ENCODE measurements around the gene MRPS18B.

MRPS18B gene

DNA sequence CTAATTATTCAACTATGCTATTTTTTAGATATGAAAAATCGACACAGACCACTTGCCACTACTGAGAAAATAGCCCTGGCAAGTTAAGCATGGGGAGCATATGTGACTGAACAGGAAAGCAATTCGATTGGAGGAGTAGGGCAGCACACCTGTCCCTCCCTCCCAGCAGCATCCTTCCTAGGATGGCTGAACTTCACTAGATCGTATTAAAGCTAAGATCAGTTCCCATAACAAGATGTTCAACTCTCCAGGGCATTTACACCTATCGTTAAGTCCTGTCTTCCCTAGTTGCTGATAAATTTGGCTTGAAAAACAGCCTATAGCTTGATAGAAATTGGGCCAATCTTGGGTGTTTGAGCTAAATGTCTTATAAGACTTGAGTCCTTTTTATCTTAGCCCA, 7.6 kb upstream of the MRPS18B start:
- no peak for DNase-seq

DNA sequence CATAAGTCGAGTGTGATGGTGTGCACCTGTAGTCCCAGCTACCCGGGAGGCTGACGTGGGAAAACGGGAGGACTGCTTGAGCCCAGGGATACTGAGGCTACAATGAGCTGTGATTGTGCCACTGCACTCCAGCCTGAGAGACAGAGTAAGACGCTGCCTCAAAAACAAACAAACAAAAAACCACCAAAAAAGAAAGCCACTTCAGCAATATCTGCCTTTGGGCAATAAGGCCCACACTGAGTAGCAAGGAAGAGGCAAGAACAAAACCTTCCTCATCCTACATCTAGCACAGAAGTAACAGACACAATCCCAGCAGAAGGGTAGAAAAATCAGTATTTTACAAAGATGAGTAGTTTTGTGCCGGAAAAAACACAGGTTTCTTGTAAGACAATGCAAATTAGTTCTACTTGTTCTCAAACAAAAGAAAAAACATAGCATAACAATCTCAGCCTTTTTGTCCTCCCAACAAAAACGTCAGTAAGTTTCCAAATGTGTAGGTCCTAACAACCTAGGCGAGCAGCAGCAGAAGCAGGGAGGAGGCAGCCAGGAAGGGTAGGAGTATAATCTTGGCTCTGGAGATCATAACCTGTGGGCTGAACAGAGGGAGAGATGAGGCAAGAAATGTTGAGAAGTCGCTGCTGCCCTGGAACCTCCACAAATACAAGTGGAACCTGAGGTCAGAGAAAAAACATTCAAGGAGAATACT, 6.3 kb upstream of the MRPS18B start:
- DNase-seq = no peak

DNA sequence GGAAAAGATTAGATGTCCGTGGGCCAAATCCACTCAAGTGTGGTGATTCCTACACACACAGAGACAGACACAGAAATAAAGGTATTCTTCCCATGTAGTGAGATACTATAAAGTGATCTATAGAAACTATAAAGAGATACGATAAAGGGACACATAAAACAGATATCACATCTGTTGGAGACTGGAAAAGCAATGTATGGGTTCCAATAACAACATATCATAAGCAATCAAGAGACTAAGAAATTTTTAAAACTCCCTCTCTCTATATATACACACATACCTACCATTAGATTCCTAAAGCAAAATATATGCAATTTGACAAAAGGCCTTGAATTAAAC, 5.8 kb upstream of the MRPS18B start:
- DNase-seq = no peak

DNA sequence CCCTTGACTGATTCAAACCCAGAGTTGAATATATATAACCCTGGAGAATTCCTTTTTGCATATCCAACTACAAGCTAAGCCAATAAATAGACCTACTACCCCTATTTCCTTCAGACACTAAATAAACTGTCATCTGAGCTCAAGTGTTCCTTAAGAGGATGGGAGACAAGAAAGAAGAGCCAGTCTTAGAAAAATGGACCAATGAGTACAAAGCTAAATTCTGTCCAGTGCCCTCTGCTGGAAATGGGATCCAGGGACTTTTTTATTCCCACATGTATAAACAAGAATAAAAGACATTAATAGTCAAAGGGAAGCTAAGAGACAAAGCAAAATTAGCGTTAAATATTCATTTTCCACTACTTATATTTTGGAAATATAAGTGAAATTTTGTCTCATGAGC, 5.4 kb upstream of the MRPS18B start:
- no peak for DNase-seq

DNA sequence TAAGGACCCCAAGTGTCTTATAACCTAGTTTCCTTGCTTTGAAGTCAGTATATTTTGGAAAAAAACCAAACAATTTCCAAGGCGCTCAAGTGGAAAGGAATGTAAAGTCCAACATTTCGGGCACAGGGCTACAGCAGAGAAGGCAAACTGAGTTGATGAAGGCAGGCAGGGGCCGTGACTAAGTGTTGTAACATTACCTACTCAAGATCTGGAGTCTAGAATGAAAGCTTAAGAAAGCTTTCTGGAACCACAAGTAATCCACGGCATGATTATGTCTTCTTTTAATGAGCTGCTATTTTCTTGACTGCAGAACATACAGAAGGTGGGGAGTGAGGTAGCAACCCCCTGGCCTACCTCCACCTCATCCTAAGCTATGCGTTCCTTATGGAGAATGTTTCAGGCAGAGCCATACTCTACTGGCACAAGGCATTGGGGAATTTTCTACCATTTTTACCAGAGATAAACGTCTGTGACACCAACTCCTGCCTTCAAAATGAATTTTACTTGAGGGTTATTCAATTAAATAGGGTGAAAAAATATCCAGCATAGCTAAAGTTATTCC, 4.9 kb upstream of the MRPS18B start:
- DNase-seq = no peak

DNA sequence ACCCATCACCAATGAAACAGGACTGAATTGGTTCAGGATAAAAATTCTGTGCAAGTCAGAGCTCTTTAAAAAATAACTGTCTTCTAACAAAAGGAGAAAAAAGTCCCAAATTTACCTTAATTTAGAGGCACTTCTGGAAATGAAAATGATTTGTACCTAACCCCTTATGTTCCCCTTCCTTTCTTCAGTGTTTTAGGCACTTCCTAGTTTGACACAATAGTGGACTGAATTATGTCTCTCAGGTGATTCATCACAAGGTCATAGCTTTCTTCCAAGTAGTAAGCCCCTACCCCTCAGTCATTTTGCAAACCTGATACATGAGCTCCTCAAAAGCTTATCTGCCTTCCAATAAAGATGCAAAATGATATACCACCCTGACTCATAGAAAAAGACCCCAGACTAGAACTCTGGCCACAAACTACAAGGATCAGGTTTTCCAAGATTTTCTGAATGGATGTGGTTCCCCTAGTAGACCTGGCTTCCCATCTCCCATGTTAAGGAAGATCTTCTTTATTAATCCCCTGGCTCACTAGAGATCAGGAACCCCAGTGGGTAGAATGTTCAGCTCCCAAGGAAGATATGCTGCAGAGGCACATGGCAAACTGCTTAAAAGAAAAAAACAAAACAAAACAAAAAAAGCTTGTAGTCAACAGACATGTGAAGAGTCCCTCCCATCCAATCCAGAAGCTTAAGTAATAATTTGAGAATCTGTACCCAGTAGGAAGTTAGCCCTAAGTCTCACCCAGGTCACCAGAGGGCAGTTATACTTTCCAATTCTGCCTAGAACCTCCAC, 4.2 kb upstream of the MRPS18B start:
- no peak for DNase-seq

DNA sequence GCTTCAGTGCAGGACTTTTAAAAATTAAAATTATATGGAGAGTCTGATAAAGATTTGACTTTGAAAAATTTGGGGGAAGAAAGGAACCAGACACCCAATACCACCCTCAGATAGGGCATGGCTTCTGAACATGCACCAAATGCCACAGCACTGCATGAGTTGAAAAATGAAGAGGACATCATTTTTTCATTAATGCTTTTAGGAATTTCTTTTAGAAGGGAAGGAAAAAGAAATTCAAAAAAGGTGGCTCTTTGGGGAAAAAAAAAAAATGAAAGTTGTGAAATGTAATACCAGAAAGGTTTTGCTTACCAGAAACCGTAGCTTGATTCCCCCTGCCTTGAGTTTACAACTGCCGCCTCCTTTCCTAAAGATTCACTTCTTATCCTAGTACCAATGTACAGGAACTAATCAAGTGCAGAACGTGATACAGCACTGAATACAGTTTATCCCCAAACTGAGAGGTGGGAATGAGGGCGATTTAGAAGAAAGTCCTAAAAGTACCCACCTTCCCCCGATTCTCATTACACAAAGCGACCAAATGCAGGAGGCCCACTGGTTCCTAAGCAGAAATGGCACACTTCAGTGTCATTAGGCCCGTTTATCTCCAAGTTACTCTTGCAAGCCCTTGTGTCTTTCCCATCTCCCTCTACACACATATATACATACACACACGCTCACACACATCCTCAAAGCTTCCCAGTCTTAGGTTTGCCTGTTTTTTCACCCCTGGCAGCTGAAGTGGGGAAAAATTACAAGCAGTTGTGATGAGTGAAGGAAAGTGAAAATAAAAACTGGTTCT, 3.4 kb upstream of the MRPS18B start:
- no peak for DNase-seq

DNA sequence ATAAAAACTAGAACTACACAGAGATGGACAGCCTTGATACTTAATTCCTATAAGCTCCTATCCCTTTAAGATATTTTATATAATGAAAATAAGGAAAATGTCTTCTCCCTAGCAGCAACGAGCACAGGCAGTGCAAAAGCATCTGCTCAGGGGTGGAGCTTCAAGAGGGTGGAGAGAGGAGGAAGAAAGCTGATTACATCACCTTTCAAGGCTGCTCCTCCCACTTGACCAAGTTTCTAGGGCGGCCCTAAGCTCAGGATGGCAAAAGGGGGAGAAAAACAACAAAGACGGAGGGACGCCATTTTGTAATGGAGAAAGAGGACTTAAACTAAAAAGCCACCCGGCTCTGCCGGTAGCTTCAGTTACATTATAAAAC, 2.8 kb upstream of the MRPS18B start:
- DNase-seq = peak; percentile 95

DNA sequence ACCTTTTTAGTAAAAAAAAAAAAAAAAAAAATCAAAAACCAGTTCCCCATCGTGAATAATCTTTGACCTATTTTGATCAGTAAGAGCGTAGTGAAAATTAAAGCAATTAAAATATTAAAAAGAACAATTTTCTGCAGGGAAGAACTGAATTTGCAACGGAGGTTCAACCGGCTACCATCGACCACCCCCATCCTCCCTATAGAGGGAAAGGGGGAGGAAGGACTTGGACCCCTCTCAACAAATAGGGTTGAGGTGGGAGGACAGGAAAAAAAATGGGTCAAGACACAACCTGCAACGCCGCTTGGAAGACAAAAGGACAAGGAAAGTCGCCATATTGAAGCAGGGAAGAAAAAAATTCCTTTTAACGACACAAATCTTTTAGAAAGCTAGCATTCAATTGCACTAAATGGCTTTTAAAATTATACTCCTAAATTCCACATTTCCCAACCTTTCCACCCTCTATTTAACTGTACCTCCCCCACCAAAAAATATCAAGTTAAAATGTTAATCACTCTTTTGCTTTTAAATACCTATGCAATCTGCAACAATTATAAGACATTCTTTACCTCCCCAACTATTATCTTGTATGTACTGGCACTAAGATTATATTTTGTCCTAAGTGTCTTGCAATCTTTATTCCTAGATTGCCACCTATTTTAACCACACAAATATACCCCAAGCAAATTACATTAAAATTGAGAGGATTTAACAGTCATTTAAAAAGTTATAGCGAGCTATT, 2.3 kb upstream of the MRPS18B start:
- peak; percentile 87 for DNase-seq

DNA sequence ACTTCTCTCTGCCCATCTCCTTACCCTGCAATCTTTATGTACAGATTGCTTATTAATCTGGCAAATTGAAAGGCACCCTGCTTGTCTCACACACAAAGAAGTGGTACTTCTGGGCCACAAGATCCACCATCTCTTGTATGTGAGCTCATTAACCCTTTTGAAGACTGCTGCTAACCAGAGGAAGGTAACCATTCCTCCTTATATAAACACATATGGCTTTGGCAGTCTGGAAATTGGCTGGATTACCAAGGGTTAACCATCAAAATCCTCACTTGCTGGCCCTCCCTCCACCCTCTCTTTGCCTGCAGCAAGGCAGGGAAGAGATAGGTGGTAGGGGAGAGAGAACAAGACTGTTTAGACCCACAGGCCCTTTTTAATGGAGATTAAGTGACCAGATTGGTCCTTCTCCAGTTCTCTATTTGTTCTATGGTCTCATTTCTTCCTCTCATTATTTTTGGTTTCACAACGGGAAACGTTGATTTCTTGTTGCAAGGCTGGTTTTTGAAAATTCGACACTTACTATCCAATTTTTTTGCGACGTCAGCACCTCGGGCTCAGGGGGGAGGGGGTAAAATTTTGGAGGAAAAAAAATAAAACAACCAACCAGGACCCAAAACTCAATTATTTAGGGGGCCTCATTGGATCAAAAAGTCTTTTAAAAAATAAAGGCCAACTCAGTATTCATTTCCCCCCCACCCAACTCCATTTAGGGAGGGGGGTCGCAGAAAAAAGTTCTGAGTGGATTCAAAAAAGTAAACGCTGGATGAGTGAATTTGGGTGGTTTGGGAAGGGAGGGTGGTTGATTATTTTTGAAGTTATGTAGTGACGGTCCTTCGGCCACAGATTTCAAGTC, 1.5 kb upstream of the MRPS18B start:
- peak; percentile 61 for DNase-seq

DNA sequence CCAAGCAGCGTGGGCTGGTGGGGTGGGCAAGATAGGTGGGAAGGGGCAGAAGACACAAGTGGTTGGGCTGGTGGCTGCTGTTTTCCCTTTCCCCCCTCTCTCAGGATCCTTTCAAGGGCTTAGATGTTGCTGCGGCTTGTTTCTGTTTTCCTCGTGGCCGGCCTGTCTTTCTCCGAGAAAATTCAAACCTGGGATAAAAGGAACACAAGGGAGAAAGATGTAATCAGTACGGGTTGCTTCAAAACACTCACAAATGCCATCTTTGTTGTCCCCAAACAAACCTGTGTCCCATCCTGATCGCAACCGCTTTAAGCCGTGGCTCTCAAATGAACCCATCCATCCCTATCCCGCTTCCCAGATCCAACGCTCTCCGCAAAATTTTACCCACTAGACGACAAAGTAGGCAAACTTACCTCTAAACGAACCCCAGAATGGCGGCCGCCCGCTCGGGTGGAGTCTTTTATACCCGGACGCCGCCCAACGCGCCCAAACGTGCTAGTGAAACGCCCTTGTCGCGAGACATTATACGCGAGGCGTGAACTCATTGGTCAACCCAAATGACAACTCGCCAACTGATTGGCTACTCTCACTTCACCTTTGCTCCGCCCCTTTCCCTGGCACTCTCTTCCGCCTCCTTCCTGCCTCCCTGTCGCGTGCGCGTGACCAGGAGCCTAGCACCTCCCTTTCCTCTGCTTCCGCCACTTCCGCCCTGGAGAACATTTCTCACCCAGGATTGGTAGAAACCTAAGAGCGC, 652 bp upstream of the MRPS18B start, which contains the start of gene PPP1R10:
Gene PPP1R10 (minus strand): TSS at position 433 of the 754 bp plus-strand sequence. CDS start 7,299 bp downstream, outside the sequence.
- peak; percentile 100 for DNase-seq

DNA sequence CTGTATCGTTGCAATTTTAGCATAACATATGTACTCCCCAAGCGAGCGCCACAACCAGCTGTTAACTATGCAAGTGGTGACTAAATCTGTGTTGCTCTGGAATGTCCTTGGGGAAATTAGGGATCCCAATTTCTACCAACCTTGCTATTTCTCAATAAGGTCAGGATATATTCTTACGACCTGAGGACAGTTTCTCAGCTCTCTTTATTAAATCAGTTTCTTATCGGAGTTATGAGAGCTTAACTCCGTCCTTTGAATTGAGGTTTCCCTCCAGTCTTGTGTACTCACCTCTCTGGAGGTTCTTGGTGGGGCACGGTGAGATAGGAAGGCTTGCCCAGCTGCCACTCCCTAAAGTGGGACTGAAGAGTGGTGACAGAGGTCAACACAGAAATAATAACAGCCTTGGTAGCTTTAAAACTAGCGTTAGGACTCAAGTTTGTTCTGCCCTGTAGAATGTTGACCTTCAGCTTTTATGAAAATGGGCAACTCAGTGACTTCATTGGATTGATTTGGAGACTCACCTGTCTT, 694 bp downstream of the MRPS18B start:
- DNase-seq = no peak

DNA sequence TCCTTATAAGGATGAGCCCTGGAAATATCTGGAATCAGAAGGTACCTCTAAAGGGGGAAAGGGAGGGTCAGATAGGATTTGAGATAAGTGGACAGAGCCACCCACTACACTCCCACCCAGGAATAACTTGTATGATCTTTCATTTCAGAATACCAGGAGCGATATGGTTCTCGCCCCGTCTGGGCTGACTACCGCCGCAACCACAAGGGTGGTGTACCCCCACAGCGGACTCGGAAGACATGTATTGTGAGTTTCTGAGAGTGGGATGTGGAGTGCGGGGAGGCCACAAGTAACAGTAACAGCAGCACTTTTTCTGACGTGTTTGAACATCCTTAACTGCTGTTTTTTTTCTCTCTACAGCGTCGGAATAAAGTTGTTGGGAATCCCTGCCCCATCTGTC, 1.9 kb downstream of the MRPS18B start:
- DNase-seq = no peak

DNA sequence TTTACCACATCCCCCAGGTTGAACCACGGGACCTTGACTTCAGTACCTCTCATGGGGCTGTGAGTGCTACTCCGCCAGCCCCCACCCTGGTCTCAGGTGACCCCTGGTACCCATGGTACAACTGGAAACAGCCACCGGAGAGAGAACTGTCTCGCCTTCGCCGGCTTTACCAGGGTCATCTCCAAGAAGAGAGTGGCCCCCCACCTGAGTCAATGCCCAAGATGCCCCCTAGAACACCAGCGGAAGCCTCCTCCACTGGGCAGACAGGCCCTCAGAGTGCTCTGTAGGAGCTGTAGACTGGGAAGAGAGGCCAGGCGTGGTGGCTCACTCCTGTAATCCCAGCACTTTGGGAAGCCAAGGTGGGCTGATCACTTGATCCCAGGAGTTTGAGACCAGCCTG, 7.9 kb downstream of the MRPS18B start:
- no peak for DNase-seq

DNA sequence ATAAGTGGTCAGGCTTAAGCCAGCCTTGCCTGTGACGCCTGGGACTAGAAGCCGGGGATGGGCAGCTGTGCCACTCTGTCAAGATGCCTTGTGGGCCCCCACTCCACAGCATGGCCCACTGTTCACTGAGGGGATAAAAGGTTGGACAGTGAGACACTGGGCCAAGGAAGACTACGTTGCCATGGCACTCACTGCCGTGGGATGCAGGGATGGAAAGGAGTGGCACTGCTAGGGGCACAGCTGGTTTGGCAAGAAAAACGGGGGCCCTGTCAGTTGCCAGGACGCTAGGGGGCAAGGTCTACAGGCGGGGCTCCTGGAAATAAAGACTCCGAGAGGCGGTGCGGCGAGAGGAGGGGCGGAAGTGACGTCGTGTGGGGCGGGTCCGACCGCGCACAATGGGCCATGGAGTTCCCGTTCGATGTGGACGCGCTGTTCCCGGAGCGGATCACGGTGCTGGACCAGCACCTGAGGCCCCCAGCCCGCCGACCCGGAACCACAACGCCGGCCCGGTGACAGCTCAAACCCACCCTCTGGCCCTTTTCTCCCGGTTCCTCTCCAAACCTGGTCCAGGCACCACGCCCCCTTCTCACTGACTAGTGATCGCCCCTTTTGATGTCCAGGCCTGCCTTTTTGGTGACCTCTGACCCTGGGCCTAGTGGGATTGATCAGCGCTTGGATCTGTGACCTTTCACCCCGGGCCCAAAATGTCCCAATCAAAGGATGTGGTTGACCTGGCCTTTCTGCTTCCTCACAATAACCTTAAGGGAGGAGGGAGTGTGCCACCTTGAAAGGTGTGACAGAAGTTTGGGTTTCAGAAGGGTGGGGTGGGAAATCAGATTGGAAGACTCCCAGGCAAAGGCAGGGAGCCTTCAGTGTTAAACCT, 9.1 kb downstream of the MRPS18B start, which contains the start of gene ATAT1:
Gene ATAT1 (plus strand): TSS at position 391 of the 883 bp plus-strand sequence.
- DNase-seq = peak; percentile 94

DNA sequence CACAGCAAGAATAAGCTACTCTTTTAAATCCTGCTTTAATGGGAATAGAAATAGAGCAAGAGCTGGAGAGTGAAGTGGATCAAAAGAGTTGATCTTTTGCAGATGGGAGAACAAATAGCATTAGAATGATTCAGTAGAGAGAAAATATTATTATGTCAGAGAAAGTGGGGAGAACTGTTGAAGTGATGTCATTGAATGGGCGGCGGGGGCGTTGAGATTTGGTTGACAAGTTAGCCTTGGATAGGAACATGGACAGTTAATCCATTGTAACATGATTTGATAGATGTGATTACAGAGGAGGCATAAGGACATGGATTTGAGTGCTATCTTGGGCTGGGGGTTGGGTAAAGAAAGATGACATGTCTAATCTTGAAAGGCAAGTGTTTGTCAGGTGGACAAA, 18.2 kb downstream of the MRPS18B start:
- no peak for DNase-seq

DNA sequence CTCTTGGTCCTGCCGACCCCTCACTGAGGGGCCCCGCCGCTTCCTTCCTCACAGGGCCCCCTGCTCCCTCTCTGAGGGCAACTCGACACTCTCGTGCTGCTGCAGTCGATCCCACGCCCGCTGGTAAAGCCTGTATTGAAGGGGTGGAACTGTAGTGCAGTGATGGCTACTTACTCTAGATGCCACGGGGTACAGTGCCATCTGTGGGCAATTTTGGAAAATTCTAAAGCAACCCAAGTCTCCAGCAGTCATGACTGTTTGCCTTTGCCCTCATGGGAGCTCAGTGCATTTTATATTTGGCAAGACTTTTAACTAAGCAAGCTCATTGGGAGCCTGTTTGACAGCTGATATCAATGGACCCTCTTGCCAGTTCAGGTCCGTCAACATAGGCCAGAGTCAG, 22.8 kb downstream of the MRPS18B start:
- no peak for DNase-seq

DNA sequence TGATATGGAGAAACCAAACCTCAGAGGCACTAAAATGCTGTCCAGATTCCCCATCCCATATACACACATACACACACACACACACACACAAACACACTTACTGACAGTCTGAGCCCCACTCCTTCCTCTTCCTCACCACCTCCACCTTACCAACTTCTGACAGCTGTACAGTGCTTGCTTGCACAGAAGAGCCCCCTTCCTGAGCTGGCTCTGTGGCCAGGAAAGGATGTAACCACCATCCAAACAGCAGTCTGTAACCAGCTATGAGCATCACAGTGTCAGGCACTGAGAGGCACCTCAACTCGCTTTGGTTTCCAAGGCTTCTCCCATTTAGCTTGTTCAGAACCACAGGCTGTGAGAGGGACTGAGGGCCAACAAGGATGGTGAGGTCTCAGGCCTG, 23.4 kb downstream of the MRPS18B start:
- DNase-seq = no peak

DNA sequence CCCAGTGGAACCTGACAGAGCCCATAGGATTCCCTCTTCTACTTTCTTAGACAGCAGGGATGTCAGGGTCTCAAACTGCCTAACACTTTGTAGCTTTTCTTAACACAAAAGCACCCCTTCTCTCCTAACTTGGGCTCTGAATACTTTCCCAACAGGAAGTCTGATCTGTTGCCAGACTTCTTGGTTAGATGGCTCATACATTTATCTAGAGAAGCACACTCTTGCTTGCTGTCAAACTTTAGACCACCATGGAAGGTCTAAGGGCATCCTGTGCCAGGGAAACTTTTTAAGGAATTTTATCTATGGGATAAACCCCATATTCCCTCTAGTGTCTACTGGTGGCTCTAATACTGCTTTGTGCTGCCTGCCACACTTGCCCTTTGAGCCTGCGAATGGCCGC, 26.0 kb downstream of the MRPS18B start:
- no peak for DNase-seq
